Stimulated activated CD4-positive, alpha-beta T cell treated with anti-CD3 and anti-CD28 coated beads, Interleukin-15, amount 100 ng/mL, for 1 hour (primary cell): Measurements from ENCODE around the gene C17orf67.
"Not testable (repeated sequence)": the region's sequence is repeated elsewhere in the genome, so short reads cannot be mapped to it uniquely, and the experiment has no call there.

Experiments
- DNase-seq, 2 donors: peaks; one replicate each; pipeline ENCODE4 v3.0.0-alpha.2; 2020; ENCODE audit warnings: low read depth in 1 of 2, low spot score in 1 of 2

C17orf67 gene

GRCh38 chr17:56774650-56775049, 59.1 kb downstream of the C17orf67 start:
- no peak for DNase-seq

DNA sequence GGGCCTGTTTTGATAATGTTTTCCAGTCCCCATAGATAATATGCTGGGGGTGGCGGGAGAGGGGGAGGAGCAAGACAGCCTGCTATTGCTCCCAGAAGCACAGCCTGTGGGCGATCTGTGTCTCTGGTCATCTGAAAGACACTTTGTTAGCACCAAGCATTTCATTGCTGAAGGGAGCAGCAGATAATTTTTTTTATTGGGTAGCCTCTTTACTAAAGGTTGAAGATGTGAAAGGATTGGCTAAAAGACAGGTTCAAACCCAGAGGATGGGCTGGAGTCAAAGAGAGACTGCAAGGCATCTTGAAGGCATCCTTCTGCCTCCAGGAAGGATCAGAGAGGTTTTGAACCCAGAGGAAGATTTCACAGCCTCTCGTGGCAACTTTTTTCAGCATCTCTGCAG, 60.6 kb downstream of the C17orf67 start:
- no peak for DNase-seq

- DNase-seq, result no peak
Observed at GRCh38 chr17:56772442-56772841, 61.3 kb downstream of the C17orf67 start.

GRCh38 chr17:56771975-56772374, 61.7 kb downstream of the C17orf67 start:
- no peak for DNase-seq

DNA sequence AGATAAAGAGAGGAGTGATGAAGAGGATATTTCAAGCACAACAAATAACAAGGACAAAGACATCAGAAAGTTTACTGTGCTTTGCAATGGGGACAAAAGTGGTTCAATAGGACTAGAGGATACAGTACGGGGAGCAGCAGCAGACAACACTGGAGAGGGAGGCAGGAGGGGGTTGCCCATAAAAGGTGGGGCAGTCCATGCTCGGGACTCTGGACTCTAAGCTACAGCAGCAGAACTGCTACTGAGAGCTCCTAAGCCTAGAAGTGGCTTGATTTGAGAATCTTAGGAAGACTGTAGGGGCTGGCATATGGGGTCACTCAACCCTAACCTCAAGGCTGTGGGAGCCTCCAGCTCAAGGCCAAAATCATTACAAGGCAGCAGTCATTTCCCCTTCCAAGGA, 62.2 kb downstream of the C17orf67 start:
- DNase-seq, result no peak

- no peak for DNase-seq
Observed at GRCh38 chr17:56770427-56770826, 63.3 kb downstream of the C17orf67 start.

DNA sequence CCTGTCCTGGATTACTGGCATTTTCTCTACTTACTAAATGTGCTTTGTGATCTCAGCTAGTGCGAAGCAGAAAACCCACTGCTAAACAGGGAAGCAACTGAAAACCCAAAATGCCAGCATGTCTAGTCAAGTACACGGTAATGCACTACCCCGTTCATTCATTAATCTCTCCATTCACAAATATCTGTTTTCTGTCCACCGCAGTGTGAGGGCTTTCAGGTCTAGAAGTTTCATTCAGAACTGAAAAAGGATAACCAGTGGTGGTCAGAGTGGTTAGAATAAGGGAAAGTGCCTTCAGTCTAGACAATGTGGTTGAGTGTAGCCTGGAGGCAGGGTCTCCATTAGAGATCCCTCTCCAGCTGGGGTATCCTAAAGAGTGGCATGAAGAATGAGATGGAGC, 68.3 kb downstream of the C17orf67 start:
- no peak for DNase-seq

GRCh38 chr17:56762988-56763387, 70.7 kb downstream of the C17orf67 start:
- DNase-seq, result no peak

- no peak for DNase-seq
Observed at GRCh38 chr17:56762144-56762543, 71.6 kb downstream of the C17orf67 start.

DNA sequence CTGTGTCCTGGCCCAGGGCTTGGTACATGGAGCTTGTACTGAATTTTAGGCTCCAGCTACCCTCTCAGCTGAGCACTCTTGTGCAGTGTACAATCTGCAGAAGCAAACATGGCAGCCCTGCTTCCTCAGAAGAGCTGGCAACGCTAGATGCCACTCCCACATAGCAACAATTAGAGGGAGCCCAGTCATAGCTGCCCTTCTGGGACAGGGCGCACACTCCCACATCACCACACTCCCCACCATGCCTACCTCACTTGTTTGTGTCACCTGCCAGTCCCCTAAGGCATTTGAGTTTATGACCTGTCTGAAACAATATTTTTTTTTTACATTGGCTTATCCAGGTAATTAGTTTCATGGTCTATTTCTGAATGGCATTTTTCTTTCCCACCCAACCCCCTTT, 72.3 kb downstream of the C17orf67 start:
- no peak for DNase-seq

- DNase-seq, result not testable (repeated sequence)
Observed at GRCh38 chr17:56757611-56758010, 76.1 kb downstream of the C17orf67 start.

GRCh38 chr17:56756536-56756935, 77.2 kb downstream of the C17orf67 start:
- no peak for DNase-seq

DNA sequence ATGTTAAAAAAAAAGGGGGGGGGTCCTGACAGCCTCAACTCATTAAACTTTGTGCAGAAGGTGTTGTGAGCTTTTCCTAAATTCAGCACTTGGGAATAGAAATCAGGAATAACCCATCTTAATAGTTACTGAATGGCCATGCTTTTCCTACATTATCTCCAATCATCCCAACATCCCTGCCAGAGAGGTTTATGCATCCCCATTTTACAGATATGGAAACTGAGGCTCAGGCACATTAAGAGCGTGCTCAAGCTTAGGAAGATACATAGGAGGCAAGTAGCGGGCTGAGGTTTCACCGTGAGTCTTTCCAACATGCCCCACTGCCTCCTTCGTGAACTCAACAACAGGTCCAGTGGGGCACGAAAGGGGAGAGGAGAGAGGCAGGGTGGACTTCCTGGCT, 78.4 kb downstream of the C17orf67 start:
- DNase-seq, result no peak

GRCh38 chr17:56754523-56755208, 79.1 kb downstream of the C17orf67 start:
- no peak for DNase-seq

DNA sequence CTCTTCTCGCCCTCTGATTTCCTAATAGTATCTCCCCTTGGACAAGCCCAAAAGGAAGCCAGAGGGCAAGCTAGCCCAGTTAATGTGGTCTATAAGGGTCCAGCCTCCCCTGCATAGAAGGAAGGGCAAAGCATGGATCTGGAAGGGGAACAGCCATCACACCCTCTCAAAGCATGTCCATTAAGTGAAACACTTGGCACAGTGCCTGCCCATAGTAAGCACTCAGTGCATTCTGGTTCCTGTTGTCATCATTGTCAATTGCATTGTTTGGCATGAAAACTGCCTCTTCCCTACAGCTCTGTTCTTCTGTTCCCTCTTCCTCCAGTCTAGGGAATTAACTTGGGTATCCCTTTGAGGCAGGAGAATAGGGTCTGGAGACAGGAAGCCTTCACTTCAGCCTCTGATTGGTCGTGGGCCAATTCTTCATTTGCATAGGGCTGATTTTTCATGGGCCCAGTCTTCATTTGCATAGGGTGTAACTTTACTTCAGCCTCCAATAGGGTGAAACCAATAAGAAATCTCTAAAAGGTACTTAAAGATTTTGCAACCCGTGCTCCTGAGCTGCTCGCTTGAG, 81.4 kb downstream of the C17orf67 start:
- no peak for DNase-seq

DNA sequence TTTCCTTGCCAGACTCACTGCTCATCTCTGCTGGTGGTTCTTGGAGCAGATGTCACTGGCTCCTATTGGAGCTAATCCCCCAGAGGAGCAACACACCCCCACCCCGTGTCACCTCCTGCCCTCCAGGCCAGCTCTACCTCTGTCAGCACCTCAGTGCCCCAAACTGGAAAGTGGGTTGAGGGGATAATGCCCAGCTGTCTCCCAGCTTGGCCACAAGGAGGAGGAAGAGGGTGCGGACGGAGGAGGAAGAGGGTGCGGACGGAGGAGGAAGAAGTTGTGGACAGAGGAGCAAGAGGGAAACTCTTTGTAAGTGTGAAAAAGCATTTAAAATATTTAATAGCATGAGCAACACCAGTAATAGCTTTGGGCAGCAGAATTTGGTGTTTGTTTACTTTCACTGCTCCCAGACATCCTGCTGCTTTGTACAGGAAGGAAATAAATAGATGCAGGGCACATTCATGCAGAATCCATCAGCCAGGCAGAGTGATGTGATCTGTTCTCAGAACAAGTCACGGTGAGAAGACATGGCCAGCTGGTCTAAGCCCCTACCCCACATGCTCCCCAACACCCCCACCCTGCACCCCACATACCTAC, 82.5 kb downstream of the C17orf67 start:
- no peak for DNase-seq

GRCh38 chr17:56744721-56745120, 89.0 kb downstream of the C17orf67 start:
- DNase-seq, result no peak

DNA sequence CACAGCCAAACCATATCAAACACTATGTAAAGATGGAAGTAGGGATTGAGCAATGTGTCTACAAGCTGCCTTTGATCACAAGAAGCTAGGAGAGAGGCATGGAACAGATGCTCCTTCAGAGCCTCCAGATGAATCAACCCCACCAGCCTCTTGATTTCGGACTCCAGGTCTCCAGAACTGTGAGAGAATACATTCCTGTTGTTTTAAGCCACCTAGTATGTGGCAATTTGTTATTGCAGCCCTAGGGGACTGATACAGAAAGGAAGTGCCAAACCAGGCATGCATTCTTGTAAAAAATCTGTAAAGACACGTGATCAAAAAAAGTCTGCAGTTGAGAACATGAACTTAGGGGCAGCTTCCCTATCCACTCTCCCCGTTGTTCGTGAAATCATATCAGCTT, 91.1 kb downstream of the C17orf67 start:
- DNase-seq, result no peak
